AG04449 (cell line): ENCODE data around the gene ARPC3.

ENCODE experiments used
- CTCF ChIA-PET: fragments of 350-600 bp; formaldehyde crosslinking; extraction: SDS; loops from one replicate; lab custom pipeline; 2021; ENCODE audit warnings: antibody characterized with exemption; lab: Yijun Ruan, JAX
- POLR2A ChIA-PET: fragments of 400-600, 350-600 bp; formaldehyde crosslinking; extraction: SDS; loops from one replicate; lab custom pipeline; 2020; ENCODE audit warnings: antibody characterized with exemption, inconsistent platforms; lab: Yijun Ruan, JAX
- DNase-seq: peaks from one replicate; pipeline ENCODE4 v3.0.0-alpha.2; 2010; ENCODE audit warnings: low read depth, low spot score
- H3K4me3 ChIP-seq: 2 replicates; pipeline ENCODE4 v1.5.1; 2011; ENCODE audit warnings: low read depth, mild to moderate bottlenecking, control low read depth, low read length
- CTCF ChIP-seq: IDR thresholded peaks from one replicate; pipeline ENCODE4 v1.5.1; 2011; ENCODE audit warnings: mild to moderate bottlenecking, moderate library complexity, low read length, control low read depth, inconsistent platforms; ENCODE audit not compliant: insufficient read depth; ENCODE audit errors: missing control alignments

ARPC3 gene

DNA sequence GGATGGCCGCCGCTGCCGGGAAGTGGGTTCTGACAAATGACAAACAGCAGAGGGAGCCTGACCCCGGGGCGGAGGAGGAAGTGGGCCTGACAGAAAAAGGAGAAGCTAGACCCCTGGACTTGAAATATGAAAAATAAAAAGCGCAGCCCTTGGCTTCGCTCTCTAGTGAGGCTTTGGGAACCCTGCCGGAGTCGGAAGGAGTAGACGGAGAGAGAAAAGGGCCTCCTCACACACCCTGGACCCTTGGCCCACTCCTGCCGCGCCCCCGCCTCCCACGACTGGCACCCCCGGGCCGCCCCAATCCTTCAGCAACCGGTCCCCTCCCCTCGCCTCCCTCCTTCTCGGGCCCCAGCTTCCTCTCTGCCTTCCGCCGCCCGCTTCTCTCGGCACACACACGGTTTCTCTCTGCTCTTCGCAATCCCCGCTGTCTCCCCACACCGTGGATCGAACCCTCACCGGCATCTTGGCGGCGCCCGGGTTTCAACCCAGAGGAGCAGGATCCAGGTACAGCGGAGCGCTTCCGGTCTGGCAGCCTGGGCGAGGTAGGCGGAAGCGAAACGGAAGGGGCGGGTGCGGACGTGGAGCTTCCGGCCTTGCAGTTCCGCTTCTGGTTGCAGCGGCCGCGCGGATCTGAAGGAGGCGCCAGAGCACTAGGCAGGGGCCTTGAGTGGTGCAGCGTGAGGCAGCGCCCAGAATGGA lies at the start of gene ARPC3:
TSS of gene ARPC3 (minus strand) at position 539 of the 699 bp plus-strand sequence. CDS start at position 462, 77 bp downstream.
- TF ChIP-seq CTCF: peak; percentile 92
- ChIA-PET POLR2A (interaction anchor here (0.7 to 1.7 kb wide), 7 partner anchors 9 to 144 kb away, joined by 3 to 15 read pairs (median 3); partner anchors contain the start of genes FAM216A and GPN3), CTCF (interaction anchor here (0.6 to 9.1 kb wide), 35 partner anchors 9 to 444 kb away, joined by 3 to 195 read pairs (median 4); partner anchors contain the start of genes FAM216A, GPN3, RAD9B and TCTN1)
- peak; percentile 42 for DNase-seq
- peak within 1 kb of the TSS; percentile 95 for H3K4me3 ChIP-seq

DNA sequence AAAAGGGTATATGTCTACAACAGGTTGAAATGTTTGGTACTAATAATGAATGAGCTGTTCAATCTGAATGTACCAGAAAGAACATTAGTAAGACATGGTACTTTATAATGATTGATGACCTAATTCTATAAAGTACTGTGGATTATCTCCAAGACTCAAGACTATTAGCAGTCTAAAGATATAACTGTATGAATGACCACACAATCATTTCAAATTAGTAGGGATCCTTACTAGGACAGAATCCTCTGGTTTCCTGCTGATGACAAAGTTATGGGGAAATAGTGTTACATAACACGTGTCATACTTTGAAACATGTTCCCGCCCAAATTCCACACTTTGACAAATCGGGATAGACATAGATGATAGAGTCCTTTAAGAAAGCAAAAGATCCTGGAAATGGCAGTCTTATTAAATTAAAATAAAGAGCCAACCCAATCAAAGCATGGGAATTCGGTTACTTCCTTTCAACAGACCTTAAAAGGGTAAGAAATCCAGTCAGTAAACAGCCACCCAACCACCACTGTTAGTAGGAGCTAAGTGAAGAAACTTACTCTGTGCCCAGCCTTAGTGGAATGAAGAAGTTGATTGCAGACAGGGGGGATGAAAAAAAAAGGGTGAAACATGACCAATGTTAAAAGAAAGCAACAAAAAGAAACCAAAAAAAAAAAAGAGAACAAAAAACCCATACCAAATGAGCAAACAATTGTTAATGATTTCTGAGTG lies 49.0 kb upstream of the ARPC3 start:
- ChIA-PET POLR2A (no interaction called here), CTCF (interaction anchor here (1.5 to 26.6 kb wide), 4 partner anchors 14 to 102 kb away, joined by 5 to 671 read pairs (median 12); partner anchors contain the start of genes ARPC3, FAM216A and GPN3)
- no peak overlapping the region for H3K4me3 ChIP-seq
- TF ChIP-seq CTCF: no peak
- no peak for DNase-seq

GRCh38 chr12:110475426-110475825 lies 25.3 kb upstream of the ARPC3 start:
- no peak overlapping the region for H3K4me3 ChIP-seq
- ChIA-PET CTCF (interaction anchor here (1.3 to 4.0 kb wide), 2 partner anchors 119 to 126 kb away, joined by 5 to 20 read pairs; no protein-coding TSS in a partner anchor), POLR2A (no interaction called here)
- no peak for DNase-seq
- TF ChIP-seq CTCF: no peak

GRCh38 chr12:110468214-110469048 lies 18.3 kb upstream of the ARPC3 start, which contains the start of the genes FAM216A and GPN3:
TSS of gene FAM216A (plus strand) at chr12:110468845. CDS start at chr12:110468876, 31 bp downstream.
TSS of gene GPN3 (minus strand) at chr12:110468257. CDS start at chr12:110468203, 54 bp downstream.
- no peak for TF ChIP-seq CTCF
- POLR2A ChIA-PET: interaction anchor here (0.7 to 2.4 kb wide), 10 partner anchors 11 to 37 kb away, joined by 3 to 15 read pairs (median 4); partner anchors contain the start of genes ARPC3, RAD9B and VPS29
- H3K4me3 ChIP-seq: peak within 1 kb of the TSS; percentile 86
- DNase-seq: peak; percentile 86
- CTCF ChIA-PET: interaction anchor here (0.6 to 12.0 kb wide), 27 partner anchors 9 to 419 kb away, joined by 3 to 179 read pairs (median 7); partner anchors contain the start of genes ARPC3 and TCTN1

GRCh38 chr12:110467847-110468213 lies 17.7 kb upstream of the ARPC3 start:
- peak overlapping the region; percentile 86 for H3K4me3 ChIP-seq
- no peak for TF ChIP-seq CTCF
- DNase-seq: no peak
- ChIA-PET CTCF (interaction anchor here (1.3 to 12.0 kb wide), 13 partner anchors 10 to 420 kb away, joined by 4 to 179 read pairs (median 11); partner anchors contain the start of genes ARPC3 and TCTN1), POLR2A (interaction anchor here (0.7 to 2.4 kb wide), 9 partner anchors 11 to 36 kb away, joined by 3 to 15 read pairs (median 4); partner anchors contain the start of genes ARPC3, RAD9B and VPS29)
